H9 (cell line): ENCODE results near the gene ACAP2. TPM values are rescaled to one million over a fixed set of nuclear protein-coding genes. Genes with fewer than 3 reads are reported as not detected.

Experiments
- DNase-seq: peaks from one replicate; pipeline ENCODE4 v3.0.0-alpha.2; 2017
- H2AFZ ChIP-seq: one replicate; pipeline ENCODE4 v1.6.1; 2013; ENCODE audit warnings: mild to moderate bottlenecking, low read length, control low read depth, moderate library complexity
- H2AK5ac ChIP-seq: 2 replicates; pipeline ENCODE4 v1.6.1; 2013; ENCODE audit warnings: low read length, control low read depth, mixed read lengths; ENCODE audit not compliant: insufficient read length
- H2BK120ac ChIP-seq: one replicate; pipeline ENCODE4 v1.6.1; 2013; ENCODE audit warnings: low read depth, mild to moderate bottlenecking, low read length, control low read depth, inconsistent platforms; ENCODE audit not compliant: poor library complexity, severe bottlenecking
- H2BK12ac ChIP-seq: 2 replicates; pipeline ENCODE4 v1.6.1; 2013; ENCODE audit warnings: low read length, control low read depth, mixed read lengths, low read depth; ENCODE audit not compliant: insufficient read length
- H2BK15ac ChIP-seq: 2 replicates; pipeline ENCODE4 v1.6.1; 2013; ENCODE audit warnings: low read depth, low read length, control low read depth
- H2BK20ac ChIP-seq: one replicate; pipeline ENCODE4 v1.6.1; 2013; ENCODE audit warnings: low read depth, mild to moderate bottlenecking, low read length, control low read depth, inconsistent platforms; ENCODE audit not compliant: poor library complexity, severe bottlenecking
- H2BK5ac ChIP-seq: 2 replicates; pipeline ENCODE4 v1.6.1; 2013; ENCODE audit warnings: low read length, control low read depth, mixed read lengths; ENCODE audit not compliant: insufficient read length
- H3K14ac ChIP-seq: 2 replicates; pipeline ENCODE4 v1.6.1; 2013; ENCODE audit warnings: low read length, control low read depth; ENCODE audit not compliant: insufficient read depth
- H3K18ac ChIP-seq: 2 replicates; pipeline ENCODE4 v1.6.1; 2013; ENCODE audit warnings: low read depth, mild to moderate bottlenecking, mixed read lengths, low read length, control low read depth; ENCODE audit not compliant: insufficient read length
- H3K23ac ChIP-seq: 2 replicates; pipeline ENCODE4 v1.6.1; 2013; ENCODE audit warnings: low read length, control low read depth, mixed read lengths, low read depth; ENCODE audit not compliant: insufficient read length
- H3K23me2 ChIP-seq: 2 replicates; pipeline ENCODE4 v1.6.1; 2013; ENCODE audit warnings: low read depth, mild to moderate bottlenecking, mixed read lengths, low read length, control low read depth; ENCODE audit not compliant: insufficient read length, poor library complexity, severe bottlenecking
- H3K27ac ChIP-seq: 2 replicates; pipeline ENCODE4 v1.5.1; 2013; ENCODE audit warnings: low read length, control low read depth, mixed read lengths, low read depth; ENCODE audit not compliant: insufficient read length
- H3K27me3 ChIP-seq: 2 replicates; pipeline ENCODE4 v1.6.1; 2013; ENCODE audit warnings: low read length, control low read depth, inconsistent platforms; ENCODE audit not compliant: insufficient read depth
- H3K4ac ChIP-seq: 2 replicates; pipeline ENCODE4 v1.6.1; 2013; ENCODE audit warnings: low read depth, mild to moderate bottlenecking, control low read depth, inconsistent platforms, low read length, moderate library complexity
- H3K4me1 ChIP-seq: 2 replicates; pipeline ENCODE4 v1.6.1; 2013; ENCODE audit warnings: low read length, control low read depth, inconsistent platforms; ENCODE audit not compliant: insufficient read depth
- H3K4me2 ChIP-seq: 2 replicates; pipeline ENCODE4 v1.6.1; 2013; ENCODE audit warnings: low read length, control low read depth, mixed read lengths; ENCODE audit not compliant: insufficient read length, insufficient read depth
- H3K56ac ChIP-seq: 2 replicates; pipeline ENCODE4 v1.6.1; 2013; ENCODE audit warnings: low read depth, mild to moderate bottlenecking, mixed read lengths, low read length, control low read depth; ENCODE audit not compliant: insufficient read length
- H3K79me1 ChIP-seq: 2 replicates; pipeline ENCODE4 v1.6.1; 2013; ENCODE audit warnings: low read depth, mild to moderate bottlenecking, moderate library complexity, low read length, control low read depth, inconsistent platforms; ENCODE audit not compliant: insufficient read depth, poor library complexity, severe bottlenecking
- H3K79me2 ChIP-seq: 2 replicates; pipeline ENCODE4 v1.6.1; 2013; ENCODE audit warnings: low read length, control low read depth, inconsistent platforms; ENCODE audit not compliant: insufficient read depth
- H3K9ac ChIP-seq: 2 replicates; pipeline ENCODE4 v1.6.1; 2013; ENCODE audit warnings: low read length, control low read depth, mixed read lengths; ENCODE audit not compliant: insufficient read length; ENCODE audit errors: extremely low read depth
- H3K9me3 ChIP-seq: one replicate; pipeline ENCODE4 v1.6.1; 2013; ENCODE audit warnings: low read depth, low read length, inconsistent platforms; ENCODE audit not compliant: control insufficient read depth
- H3T11ph ChIP-seq: one replicate; pipeline ENCODE4 v1.6.1; 2013; ENCODE audit warnings: mild to moderate bottlenecking, low read length, control low read depth, inconsistent platforms
- H4K20me1 ChIP-seq: one replicate; pipeline ENCODE4 v1.6.1; 2013; ENCODE audit not compliant: control insufficient read depth, insufficient read length, insufficient read depth
- H4K5ac ChIP-seq: 2 replicates; pipeline ENCODE4 v1.6.1; 2013; ENCODE audit warnings: low read depth, mild to moderate bottlenecking, mixed read lengths, low read length, control low read depth; ENCODE audit not compliant: insufficient read length
- H4K8ac ChIP-seq: replicated peaks from 2 replicates; pipeline ENCODE4 v1.6.1; 2013; ENCODE audit warnings: low read length, control low read depth, mixed read lengths, low read depth; ENCODE audit not compliant: insufficient read length
- H4K91ac ChIP-seq: 2 replicates; pipeline ENCODE4 v1.6.1; 2013; ENCODE audit warnings: low read depth, mild to moderate bottlenecking, moderate library complexity, mixed read lengths, low read length, control low read depth; ENCODE audit not compliant: insufficient read length
- H3K27ac Mint-ChIP-seq, 3 experiments: 2 replicates in 2 of 3; 3 replicates in 1 of 3; pipeline ENCODE4 v1.8.0; 2020 to 2021; ENCODE audit warnings: mixed read lengths in 3 of 3, mild to moderate bottlenecking in 1 of 3, moderate library complexity in 1 of 3
- H3K27me3 Mint-ChIP-seq: 2 replicates; pipeline ENCODE4 v1.8.0; 2021; ENCODE audit warnings: low read depth, mild to moderate bottlenecking, moderate library complexity, mixed read lengths
- H3K36me3 Mint-ChIP-seq, 3 experiments: 2 replicates in 2 of 3; 3 replicates in 1 of 3; pipeline ENCODE4 v1.8.0; 2020 to 2021; ENCODE audit warnings: low read depth in 3 of 3, mixed read lengths in 3 of 3; ENCODE audit not compliant: insufficient read depth in 1 of 3
- H3K4me1 Mint-ChIP-seq, 2 experiments: 2 replicates each; pipeline ENCODE4 v1.8.0; 2020; ENCODE audit warnings: mixed read lengths in 2 of 2
- H3K4me3 Mint-ChIP-seq, 2 experiments: 2 replicates in 1 of 2; 3 replicates in 1 of 2; pipeline ENCODE4 v1.8.0; 2020 to 2021; ENCODE audit warnings: mild to moderate bottlenecking in 2 of 2, mixed read lengths in 2 of 2, moderate library complexity in 1 of 2
- H3K9me3 Mint-ChIP-seq, 2 experiments: 2 replicates in 1 of 2; 3 replicates in 1 of 2; pipeline ENCODE4 v1.8.0; 2020; ENCODE audit warnings: mild to moderate bottlenecking in 2 of 2, mixed read lengths in 2 of 2, moderate library complexity in 1 of 2
- WGBS: extraction: QIAGEN DNeasy Blood & Tissue Kit; methylation state at CpG from one replicate; pipeline ENCODE4 v1.1.7; 2013; ENCODE audit warnings: missing lambda C conversion rate, low lambda C conversion rate, mixed read lengths; ENCODE audit not compliant: insufficient read length; ENCODE audit errors: extremely low coverage; 5-methylcytosine and 5-hydroxymethylcytosine counted together
- total RNA-seq: library from RNA; stranded (reverse); gene quantifications from 2 replicates; pipeline ENCODE4 v1.2.1, GENCODE V29; 2021
- TF ChIP-seq, protein P1 (sequence below): fragments of 200-600 bp; sonication (generic); conservative IDR thresholded peaks from 3 replicates; pipeline ENCODE4 v1.8.0; 2021; ENCODE audit warnings: antibody characterized with exemption, mild to moderate bottlenecking

Gene ACAP2
- total RNA-seq, 1 experiment from 2014 or later: 30.8 TPM

DNA sequence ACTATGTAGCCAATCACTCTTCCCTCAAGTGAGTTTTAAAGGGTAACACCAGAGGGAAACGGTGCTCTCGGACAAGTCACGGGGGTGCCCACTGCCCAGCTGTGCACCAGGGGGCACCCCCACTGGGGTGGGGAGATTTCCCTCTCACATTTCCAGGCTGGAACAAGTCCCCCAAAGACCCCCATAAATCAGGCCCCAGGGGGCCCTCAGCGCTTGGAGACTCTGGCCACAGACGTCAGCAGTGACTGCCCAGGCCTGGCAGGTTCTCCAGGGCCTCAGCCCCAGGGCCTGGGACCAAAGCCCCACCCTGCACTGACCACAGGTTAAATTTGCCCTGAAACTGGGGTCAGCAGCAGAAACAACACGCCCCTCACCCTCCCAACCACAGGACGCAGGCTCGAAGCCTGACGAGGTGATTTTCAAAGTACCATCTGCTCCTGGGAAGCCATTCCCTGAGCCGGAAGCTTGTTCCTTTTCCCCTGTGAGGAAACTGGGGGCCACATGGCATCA, 188.8 kb downstream of the ACAP2 start:
- H3K9me3 Mint-ChIP-seq: 0 out of 5 replicates have a peak, but pooled peaks cover 0 to 3% of the 10 kb centered on the region in 2 experiments
- Histone ChIP-seq H3K18ac (no peak overlapping the region), H2BK5ac (no peak overlapping the region), H3K4me2 (no peak overlapping the region), H3K9ac (no peak overlapping the region), H4K20me1 (peaks cover 2% of the 10 kb centered on the region), H2BK20ac (no peak overlapping the region), H4K8ac (no peak overlapping the region), H4K5ac (no peak overlapping the region), H2BK15ac (no peak overlapping the region), H3K4ac (no peak overlapping the region), H3K23ac (no peak overlapping the region), H3K4me1 (peaks cover 6% of the 10 kb centered on the region), H3T11ph (no peak overlapping the region), H2AFZ (no peak overlapping the region), H3K9me3 (no peaks in the 10 kb centered on the region), H2BK120ac (no peak overlapping the region), H3K27ac (no peak overlapping the region), H2BK12ac (no peak overlapping the region), H3K27me3 (no peaks in the 10 kb centered on the region), H3K79me2 (peaks cover 17% of the 10 kb centered on the region; the same call in 1 of the 2 replicates), H3K23me2 (no peaks in the 10 kb centered on the region), H3K79me1 (no peaks in the 10 kb centered on the region), H3K14ac (0 out of 2 replicates have a peak overlapping the region, but pooled peaks have one; percentile 13), H3K56ac (no peak overlapping the region), H2AK5ac (no peak overlapping the region), H4K91ac (no peak overlapping the region)
- DNase-seq: no peak
- H3K27ac Mint-ChIP-seq: peak overlapping the region in 2 of 3 experiments; percentile 64 to 87; a peak in 3 of 7 replicates
- H3K4me1 Mint-ChIP-seq: peaks cover 48 to 62% of the 10 kb centered on the region in 2 experiments
- WGBS: no CpG with 5 or more reads among the region's 10 CpGs
- H3K27me3 Mint-ChIP-seq: no peaks in the 10 kb centered on the region; the same call in none of the 2 replicates
- TF ChIP-seq, protein P1, sequence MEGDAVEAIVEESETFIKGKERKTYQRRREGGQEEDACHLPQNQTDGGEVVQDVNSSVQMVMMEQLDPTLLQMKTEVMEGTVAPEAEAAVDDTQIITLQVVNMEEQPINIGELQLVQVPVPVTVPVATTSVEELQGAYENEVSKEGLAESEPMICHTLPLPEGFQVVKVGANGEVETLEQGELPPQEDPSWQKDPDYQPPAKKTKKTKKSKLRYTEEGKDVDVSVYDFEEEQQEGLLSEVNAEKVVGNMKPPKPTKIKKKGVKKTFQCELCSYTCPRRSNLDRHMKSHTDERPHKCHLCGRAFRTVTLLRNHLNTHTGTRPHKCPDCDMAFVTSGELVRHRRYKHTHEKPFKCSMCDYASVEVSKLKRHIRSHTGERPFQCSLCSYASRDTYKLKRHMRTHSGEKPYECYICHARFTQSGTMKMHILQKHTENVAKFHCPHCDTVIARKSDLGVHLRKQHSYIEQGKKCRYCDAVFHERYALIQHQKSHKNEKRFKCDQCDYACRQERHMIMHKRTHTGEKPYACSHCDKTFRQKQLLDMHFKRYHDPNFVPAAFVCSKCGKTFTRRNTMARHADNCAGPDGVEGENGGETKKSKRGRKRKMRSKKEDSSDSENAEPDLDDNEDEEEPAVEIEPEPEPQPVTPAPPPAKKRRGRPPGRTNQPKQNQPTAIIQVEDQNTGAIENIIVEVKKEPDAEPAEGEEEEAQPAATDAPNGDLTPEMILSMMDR: no peak
- peaks cover 0 to 7% (median 0%) of the 10 kb centered on the region in 3 experiments; a peak in 1 of 7 replicates for H3K36me3 Mint-ChIP-seq
- no peak overlapping the region for H3K4me3 Mint-ChIP-seq
